Stimulated activated CD8-positive, alpha-beta memory T cell treated with anti-CD3 and anti-CD28 coated beads, Interleukin-15, amount 100 ng/mL, for 48 hours (primary cell): Measurements from ENCODE around the gene KLRC2.
"Not testable (repeated sequence)": the region's sequence is repeated elsewhere in the genome, so short reads cannot be mapped to it uniquely, and the experiment has no call there.

Experiments
- DNase-seq, 2 donors: peaks; one replicate each; pipeline ENCODE4 v3.0.0-alpha.2; 2020; ENCODE audit warnings: low read depth in 2 of 2

The KLRC2 gene

DNA sequence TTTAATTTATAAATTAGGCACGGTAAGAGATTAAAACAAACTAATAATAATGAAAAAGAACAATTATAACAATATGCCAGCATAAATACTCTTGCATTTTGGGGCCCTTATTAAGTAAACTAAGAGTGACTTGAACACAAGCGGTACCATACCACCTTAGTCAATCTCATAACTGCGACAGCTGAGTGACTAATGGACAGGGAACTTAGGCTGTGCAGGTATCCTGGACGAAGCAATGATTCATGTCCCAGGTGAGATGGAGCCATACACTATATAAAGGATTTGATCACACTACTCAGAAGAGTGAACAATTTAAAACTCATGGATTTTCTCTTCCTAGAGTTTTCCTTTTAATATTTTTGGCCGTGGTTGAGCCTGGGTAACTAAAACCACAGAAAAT is 30.5 kb downstream of the KLRC2 start:
- DNase-seq = no peak

DNA sequence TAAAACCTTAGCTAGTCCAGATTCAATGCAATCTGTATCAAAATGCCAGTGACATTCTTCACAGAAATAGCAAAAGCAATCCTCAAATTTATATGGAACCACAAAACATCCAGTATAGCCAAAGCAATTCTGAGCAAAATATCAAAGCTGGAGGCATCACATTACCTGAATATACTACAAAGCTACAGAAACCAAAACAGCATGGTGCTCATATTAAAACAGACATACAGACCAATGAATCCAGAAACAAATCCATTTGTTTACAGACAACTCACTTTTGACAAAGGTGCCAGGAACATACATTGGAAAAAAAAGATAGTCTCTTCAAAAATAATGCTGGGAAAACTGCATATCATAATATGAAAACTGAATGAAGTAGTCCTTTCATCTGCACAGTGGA is 31.0 kb downstream of the KLRC2 start:
- no peak for DNase-seq

GRCh38 chr12:10400829-10401228 is 35.0 kb downstream of the KLRC2 start:
- no peak for DNase-seq

DNA sequence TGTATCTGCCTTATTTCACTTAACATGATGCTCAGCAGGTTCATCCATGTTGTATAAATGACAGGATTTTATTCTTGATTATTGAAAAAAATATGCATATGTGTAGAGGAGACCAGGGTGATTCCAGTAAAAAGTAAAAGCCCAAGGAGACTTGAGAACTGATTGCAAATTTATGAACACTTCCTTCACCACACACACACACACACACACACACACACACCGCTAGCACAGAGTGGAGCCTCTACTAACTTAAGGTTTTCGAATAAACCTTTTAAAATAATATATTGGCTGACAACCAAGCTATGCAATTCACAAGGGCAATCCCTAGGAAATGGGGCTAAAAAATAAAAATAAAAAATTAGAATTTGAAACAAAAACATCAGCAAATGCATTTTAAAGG is 37.6 kb downstream of the KLRC2 start:
- DNase-seq = no peak

DNA sequence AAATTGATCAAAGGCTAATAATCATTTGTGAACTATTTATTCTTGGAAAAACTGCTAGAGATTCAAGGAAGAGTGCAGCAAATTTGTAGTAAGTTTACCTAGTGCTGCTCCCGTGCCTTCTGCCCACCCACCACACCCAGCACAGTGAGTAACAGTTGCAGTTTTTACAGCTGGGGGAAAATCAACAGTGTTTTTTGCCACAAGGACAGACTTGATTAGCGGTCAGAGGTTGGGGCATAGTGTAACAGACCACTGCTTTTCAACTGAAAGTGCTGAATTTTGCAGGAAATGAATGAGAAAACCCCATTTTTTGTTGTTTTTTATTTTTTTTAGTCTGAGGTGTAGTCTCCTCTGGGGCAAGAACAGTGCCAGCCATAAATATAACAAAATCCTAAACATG is 38.5 kb downstream of the KLRC2 start:
- no peak for DNase-seq

GRCh38 chr12:10396176-10396575 is 39.6 kb downstream of the KLRC2 start:
- DNase-seq = not testable (repeated sequence)

DNA sequence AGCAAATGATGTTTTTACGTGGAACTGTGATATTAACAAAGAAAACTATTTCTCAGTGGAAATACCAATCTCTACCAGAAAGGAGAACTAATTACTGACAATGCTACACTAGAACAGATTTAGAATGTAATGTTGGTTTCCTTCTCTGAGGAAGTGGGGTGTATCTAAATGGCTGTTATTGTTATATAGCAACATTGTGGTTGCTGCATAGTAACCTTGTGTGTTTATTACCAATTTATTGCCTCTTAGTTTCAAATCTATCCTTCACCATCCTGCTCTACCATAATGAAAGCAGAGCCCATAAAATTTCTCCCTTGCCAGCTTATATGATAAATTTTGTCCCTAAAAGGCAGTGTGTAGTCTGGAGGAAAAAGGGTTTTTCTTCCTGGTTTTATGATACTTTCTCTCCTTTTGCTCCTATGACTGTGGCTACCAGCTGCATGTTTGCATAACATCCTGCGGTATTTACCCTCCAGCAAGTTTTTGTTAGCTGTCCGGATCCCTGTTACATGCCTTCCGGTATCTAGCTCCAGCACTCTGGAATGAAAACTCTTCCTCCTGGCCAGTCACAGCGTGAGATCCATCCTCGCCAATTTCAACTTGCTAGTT is 40.3 kb downstream of the KLRC2 start:
- DNase-seq = no peak

GRCh38 chr12:10394531-10395152 is 41.2 kb downstream of the KLRC2 start:
- DNase-seq = not testable (repeated sequence)

- no peak for DNase-seq
Observed at GRCh38 chr12:10393291-10393690, 42.5 kb downstream of the KLRC2 start.

DNA sequence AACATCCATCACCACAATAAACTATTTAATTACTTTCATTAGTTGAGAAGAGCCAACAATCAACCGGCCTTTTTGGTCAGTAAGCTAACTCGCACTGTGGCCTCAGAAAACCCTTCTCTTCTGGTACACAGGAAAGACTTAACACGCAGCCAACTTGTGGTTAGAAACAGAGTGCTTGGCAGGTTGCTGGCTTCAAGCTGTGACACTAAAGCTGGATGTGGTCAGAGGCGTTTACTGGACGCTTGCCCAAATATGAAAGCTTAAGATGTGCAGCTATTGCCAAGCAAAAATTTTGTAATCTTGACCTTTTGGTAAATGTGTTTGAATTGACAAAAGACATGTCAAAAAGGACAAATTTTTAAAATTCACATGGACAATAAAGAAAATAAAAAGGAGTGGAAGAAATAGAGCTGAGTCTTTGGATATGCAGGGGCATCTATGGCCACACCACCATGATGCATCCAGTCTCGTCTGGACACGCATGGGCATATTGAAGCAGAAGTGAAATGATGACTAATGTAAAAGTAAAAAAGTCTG is 43.3 kb downstream of the KLRC2 start:
- DNase-seq = no peak

DNA sequence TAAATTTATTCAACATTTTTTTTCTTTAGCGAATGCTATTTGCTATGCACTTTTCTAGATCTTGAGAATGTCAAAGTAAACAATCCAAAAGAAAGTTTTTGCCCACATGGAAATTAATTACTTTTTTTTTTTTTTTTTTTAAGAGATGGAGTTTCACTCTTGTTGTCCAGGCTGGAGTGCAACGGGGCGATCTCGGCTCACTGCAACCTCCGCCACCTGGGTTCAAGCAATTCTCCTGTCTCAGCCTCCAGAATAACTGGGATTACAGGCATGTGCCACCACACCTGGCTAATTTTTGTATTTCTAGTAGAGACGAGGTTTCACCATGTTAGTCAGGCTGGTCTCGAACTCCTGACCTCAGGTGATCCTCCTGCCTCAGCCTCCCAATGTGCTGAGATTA is 44.8 kb downstream of the KLRC2 start:
- DNase-seq = not testable (repeated sequence)

DNA sequence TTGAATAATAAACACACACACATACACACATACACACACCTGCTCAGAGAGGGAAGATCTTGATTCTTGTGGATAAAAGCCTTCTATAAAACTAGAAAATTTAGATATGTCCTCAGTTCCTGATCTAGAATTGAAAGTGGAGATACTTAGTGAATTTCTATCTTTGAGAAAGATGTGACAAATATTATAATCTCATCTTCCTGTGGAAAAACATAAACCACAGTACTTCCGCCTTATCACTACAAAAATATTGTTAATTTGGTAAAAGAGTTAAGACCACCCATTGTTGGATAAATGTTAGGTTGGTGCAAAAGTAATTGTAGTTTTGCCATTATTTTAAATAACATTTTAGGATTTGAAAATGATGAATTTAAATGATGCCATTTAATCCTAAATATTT is 45.9 kb downstream of the KLRC2 start, which contains the start of gene KLRK1:
KLRK1 (minus strand) TSS at position 138 of the 400 bp plus-strand sequence. CDS start 1,231 bp downstream, outside the sequence.
- no peak for DNase-seq

DNA sequence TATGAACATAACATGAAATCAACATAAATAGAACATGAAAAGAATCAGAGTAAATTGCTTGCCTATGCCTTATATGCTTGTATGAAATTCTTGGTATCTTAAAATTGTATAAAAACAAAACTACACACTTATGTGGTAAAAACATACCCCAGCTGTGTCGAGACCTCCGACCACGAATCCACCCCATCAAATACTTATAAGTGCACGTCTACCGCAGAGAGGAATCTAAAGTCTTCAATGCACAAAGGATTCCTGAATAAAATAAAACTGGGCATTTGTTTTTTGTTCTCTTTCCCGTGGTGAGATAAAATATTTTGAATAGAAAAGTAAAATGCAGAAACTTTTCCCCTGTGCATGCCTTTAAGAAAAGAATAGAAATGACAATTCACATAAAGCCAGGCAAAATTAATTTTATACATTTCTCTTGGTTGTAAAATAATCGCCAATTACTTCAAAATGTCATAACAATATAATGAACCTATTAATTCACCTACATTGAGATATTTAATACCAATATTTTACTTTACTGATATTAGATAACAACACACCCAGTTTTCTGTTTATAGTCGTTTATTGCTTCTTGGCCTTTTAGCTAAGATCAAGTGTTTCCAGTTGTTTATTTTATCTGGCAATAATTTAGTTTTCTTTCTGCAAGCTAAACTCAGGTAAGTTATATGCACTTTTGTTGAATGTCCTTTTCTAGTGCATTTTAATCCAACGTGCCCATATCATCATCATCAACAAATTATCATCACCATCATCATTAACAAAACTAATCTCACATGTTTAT is 47.0 kb downstream of the KLRC2 start:
- DNase-seq = no peak

GRCh38 chr12:10387498-10387897 is 48.3 kb downstream of the KLRC2 start:
- not testable (repeated sequence) for DNase-seq

GRCh38 chr12:10386857-10387256 is 49.0 kb downstream of the KLRC2 start:
- DNase-seq = no peak

- no peak for DNase-seq
Observed at GRCh38 chr12:10385166-10385613, 50.6 kb downstream of the KLRC2 start.

- DNase-seq = no peak
Observed at GRCh38 chr12:10384191-10384590, 51.6 kb downstream of the KLRC2 start.

GRCh38 chr12:10381928-10382628 is 53.7 kb downstream of the KLRC2 start:
- DNase-seq = no peak
